WTC11 (cell line): ENCODE measurements around the gene LSM6. TPM values are rescaled to one million over a fixed set of nuclear protein-coding genes. Genes with fewer than 3 reads are reported as not detected.

Experiments
- ATAC-seq: fragments of 200-7000 bp; cut with Tn5 transposase; 2 replicates; pipeline ENCODE4 v1.10.0; 2021; ENCODE audit warnings: mild to moderate bottlenecking, moderate library complexity
- CTCF ChIA-PET: fragments of 300-600 bp; sonication (Branson Sonifier 250); formaldehyde crosslinking; loops from one replicate; lab custom pipeline; 2021; ENCODE audit warnings: antibody characterized with exemption; lab: Charles Lee
- POLR2A ChIA-PET: fragments of 350-600 bp; sonication (Branson Sonifier 250); formaldehyde crosslinking; loops from one replicate; lab custom pipeline; 2021; ENCODE audit warnings: antibody characterized with exemption; lab: Charles Lee
- DNase-seq: peaks from one replicate; pipeline ENCODE4 v3.0.0; 2021; ENCODE audit warnings: low spot score
- H3K27ac Mint-ChIP-seq: 2 replicates; pipeline ENCODE4 v1.8.0; 2021; ENCODE audit warnings: mixed read lengths
- H3K27me3 Mint-ChIP-seq: 2 replicates; pipeline ENCODE4 v1.8.0; 2021; ENCODE audit warnings: low read depth, mild to moderate bottlenecking, moderate library complexity, mixed read lengths
- H3K36me3 Mint-ChIP-seq: 2 replicates; pipeline ENCODE4 v1.8.0; 2021; ENCODE audit warnings: mixed read lengths
- H3K4me1 Mint-ChIP-seq: 2 replicates; pipeline ENCODE4 v1.8.0; 2022; ENCODE audit warnings: mixed read lengths
- H3K4me3 Mint-ChIP-seq: 2 replicates; pipeline ENCODE4 v1.8.0; 2021; ENCODE audit warnings: mild to moderate bottlenecking, moderate library complexity, mixed read lengths
- H3K9me3 Mint-ChIP-seq: 2 replicates; pipeline ENCODE4 v1.8.0; 2021; ENCODE audit warnings: mixed read lengths
- AR ChIP-seq: fragments of 250-450 bp; sonication (Bioruptor Pico); IDR thresholded peaks from 2 replicates; pipeline ENCODE4 v1.9.0; 2021; ENCODE audit warnings: mild to moderate bottlenecking
- ATF2 ChIP-seq: sonication (generic); formaldehyde crosslinking; IDR thresholded peaks from 2 replicates; pipeline ENCODE4 v1.8.1; 2022; ENCODE audit warnings: low read depth, missing genetic modification reagents, borderline replicate concordance
- CREB1 ChIP-seq: sonication (generic); formaldehyde crosslinking; IDR thresholded peaks from 2 replicates; pipeline ENCODE4 v1.8.0; 2023; ENCODE audit warnings: mild to moderate bottlenecking, missing genetic modification reagents
- E2F1 ChIP-seq: sonication (generic); formaldehyde crosslinking; IDR thresholded peaks from 2 replicates; pipeline ENCODE4 v1.8.0; 2022; ENCODE audit warnings: mild to moderate bottlenecking, missing genetic modification reagents
- EMX1 ChIP-seq: fragments of 250-450 bp; sonication (Bioruptor Pico); IDR thresholded peaks from 2 replicates; pipeline ENCODE4 v1.8.0; 2021; ENCODE audit warnings: mild to moderate bottlenecking
- ESRRA ChIP-seq: sonication (generic); formaldehyde crosslinking; IDR thresholded peaks from 2 replicates; pipeline ENCODE4 v1.8.1; 2022; ENCODE audit warnings: mild to moderate bottlenecking, missing genetic modification reagents, borderline replicate concordance
- FOXP1 ChIP-seq: sonication (generic); formaldehyde crosslinking; IDR thresholded peaks from 2 replicates; pipeline ENCODE4 v1.8.0; 2022; ENCODE audit warnings: missing genetic modification reagents, mild to moderate bottlenecking, moderate library complexity, borderline replicate concordance
- GRHL2 ChIP-seq: fragments of 250-450 bp; sonication (Bioruptor Pico); IDR thresholded peaks from 2 replicates; pipeline ENCODE4 v1.8.0; 2022; ENCODE audit warnings: mild to moderate bottlenecking, moderate library complexity; ENCODE audit not compliant: insufficient replicate concordance, severe bottlenecking
- GTF2I ChIP-seq: fragments of 250-450 bp; sonication (Bioruptor Pico); conservative IDR thresholded peaks from 2 replicates; pipeline ENCODE4 v1.4.0; 2021; ENCODE audit warnings: mild to moderate bottlenecking
- IRF1 ChIP-seq: sonication (generic); formaldehyde crosslinking; IDR thresholded peaks from 2 replicates; pipeline ENCODE4 v1.8.0; 2023; ENCODE audit warnings: missing genetic modification reagents
- JAZF1 ChIP-seq: fragments of 250-450 bp; sonication (Bioruptor Pico); IDR thresholded peaks from 2 replicates; pipeline ENCODE4 v1.9.0; 2021; ENCODE audit warnings: moderate library complexity, mild to moderate bottlenecking, inconsistent platforms
- JUN ChIP-seq: sonication (generic); formaldehyde crosslinking; IDR thresholded peaks from 2 replicates; pipeline ENCODE4 v1.8.0; 2023; ENCODE audit warnings: mild to moderate bottlenecking, missing genetic modification reagents
- NFYB ChIP-seq: sonication (generic); formaldehyde crosslinking; conservative IDR thresholded peaks from 2 replicates; pipeline ENCODE4 v1.8.0; 2022; ENCODE audit warnings: low read depth, missing genetic modification reagents
- PRDM15 ChIP-seq: sonication (generic); formaldehyde crosslinking; IDR thresholded peaks from 2 replicates; pipeline ENCODE4 v1.8.0; 2022; ENCODE audit warnings: missing genetic modification reagents
- PREB ChIP-seq: sonication (generic); formaldehyde crosslinking; IDR thresholded peaks from 2 replicates; pipeline ENCODE4 v1.8.1; 2022; ENCODE audit warnings: mild to moderate bottlenecking, missing genetic modification reagents, moderate library complexity, borderline replicate concordance
- RORB ChIP-seq: fragments of 250-450 bp; sonication (Bioruptor Pico); IDR thresholded peaks from 2 replicates; pipeline ENCODE4 v1.9.0; 2021; ENCODE audit warnings: mild to moderate bottlenecking
- ZBTB43 ChIP-seq: sonication (generic); formaldehyde crosslinking; IDR thresholded peaks from 2 replicates; pipeline ENCODE4 v1.8.1; 2023; ENCODE audit warnings: mild to moderate bottlenecking, missing genetic modification reagents
- ZNF121 ChIP-seq: sonication (generic); formaldehyde crosslinking; IDR thresholded peaks from 2 replicates; pipeline ENCODE4 v1.8.0; 2023; ENCODE audit warnings: missing genetic modification reagents
- ZNF232 ChIP-seq: sonication (generic); formaldehyde crosslinking; IDR thresholded peaks from 2 replicates; pipeline ENCODE4 v1.8.0; 2022; ENCODE audit warnings: mild to moderate bottlenecking, missing genetic modification reagents
- ZNF396 ChIP-seq: fragments of 250-450 bp; sonication (Bioruptor Pico); IDR thresholded peaks from 2 replicates; pipeline ENCODE4 v1.8.0; 2021; ENCODE audit warnings: mild to moderate bottlenecking, moderate library complexity, borderline replicate concordance
- ZNF416 ChIP-seq: fragments of 250-450 bp; sonication (Bioruptor Pico); IDR thresholded peaks from 2 replicates; pipeline ENCODE4 v1.9.0; 2021; ENCODE audit warnings: mild to moderate bottlenecking, inconsistent platforms
- total RNA-seq: library from RNA; stranded (reverse); gene quantifications from 3 replicates; pipeline ENCODE4 v1.2.3, GENCODE V29; 2021

LSM6 gene
- total RNA-seq, 1 experiment from 2014 or later = 58.2 TPM

- ChIA-PET POLR2A (no interaction called here), CTCF (no interaction called here)
- DNase-seq (no peak), ATAC-seq (no peak)
- TF ChIP-seq CREB1 = no peak
- no peak for TF ChIP-seq JUN (CRISPR knock-in tag)
- no peak for TF ChIP-seq NFYB (CRISPR knock-in tag)
- no peak for TF ChIP-seq ZNF121 (CRISPR knock-in tag)
- no peak for TF ChIP-seq JAZF1
- Mint-ChIP-seq H3K9me3 (peaks cover 21% of the 10 kb centered on the region), H3K27ac (no peak overlapping the region), H3K4me1 (peaks cover 5% of the 10 kb centered on the region), H3K27me3 (no peaks in the 10 kb centered on the region; the same call in none of the 2 replicates), H3K4me3 (no peak overlapping the region), H3K36me3 (no peaks in the 10 kb centered on the region)
Measured at GRCh38 chr4:146159384-146160058, 16.0 kb upstream of the LSM6 start.

- Mint-ChIP-seq H3K4me1 (no peaks in the 10 kb centered on the region), H3K9me3 (peaks cover 21% of the 10 kb centered on the region), H3K4me3 (no peak overlapping the region), H3K27me3 (no peaks in the 10 kb centered on the region; the same call in none of the 2 replicates), H3K27ac (no peak overlapping the region), H3K36me3 (no peaks in the 10 kb centered on the region)
- no peak for ATAC-seq
- CTCF ChIA-PET = no interaction called here
- DNase-seq = no peak
- POLR2A ChIA-PET = interaction anchor here (0.6 kb wide), 1 partner anchor 233 kb away, joined by 3 read pairs; no protein-coding TSS in a partner anchor
- no peak for TF ChIP-seq ZNF232 (CRISPR knock-in tag)
- TF ChIP-seq FOXP1 = no peak
- no peak for TF ChIP-seq ZNF416 (CRISPR knock-in tag)
- TF ChIP-seq PREB (CRISPR knock-in tag) = no peak
- TF ChIP-seq NFYB (CRISPR knock-in tag) = no peak
- TF ChIP-seq E2F1 (CRISPR knock-in tag) = no peak
- TF ChIP-seq GTF2I (CRISPR knock-in tag) = no peak
- no peak for TF ChIP-seq GRHL2 (CRISPR knock-in tag)
- no peak for TF ChIP-seq ZNF396
- no peak for TF ChIP-seq EMX1
- TF ChIP-seq ZBTB43 (CRISPR knock-in tag) = no peak
- TF ChIP-seq AR = no peak
- no peak for TF ChIP-seq ATF2 (CRISPR knock-in tag)
- TF ChIP-seq RORB = no peak
- TF ChIP-seq IRF1 (CRISPR knock-in tag) = no peak
- TF ChIP-seq PRDM15 (CRISPR knock-in tag) = no peak
- TF ChIP-seq JAZF1 = no peak
- no peak for TF ChIP-seq ESRRA (CRISPR knock-in tag)
Measured at GRCh38 chr4:146161243-146161642, 14.3 kb upstream of the LSM6 start.
